ENCODE data around the gene KIF26A. TPM values are rescaled to one million over a fixed set of nuclear protein-coding genes. Genes with fewer than 3 reads are reported as not detected.

Gene KIF26A
- total RNA-seq, 1 donor from 2014 or later: not detected

- intact Hi-C loops (cut with micrococcal nuclease): no loop called here
- Mint-ChIP-seq H3K4me3 (no peak overlapping the region), H3K9me3 (no peaks in the 10 kb centered on the region), H3K27ac (no peak overlapping the region), H3K36me3 (ENCODE audit: low read depth) (no peaks in the 10 kb centered on the region), H3K4me1 (no peaks in the 10 kb centered on the region), H3K27me3 (peaks cover 8% of the 10 kb centered on the region)
- ChIA-PET POLR2A (no interaction called here), CTCF (no interaction called here)
- no peak for TF ChIP-seq CTCF (IDR thresholded peaks at IDR 0.05)
- DNase-seq: no peak
- ATAC-seq (ENCODE audit: low read depth): no peak
These were observed 10.8 kb downstream of the KIF26A start for GRCh38 chr14:104149278-104149595.

- Mint-ChIP-seq H3K27me3 (peaks cover 8% of the 10 kb centered on the region), H3K36me3 (ENCODE audit: low read depth) (no peaks in the 10 kb centered on the region), H3K4me1 (no peaks in the 10 kb centered on the region), H3K4me3 (no peak overlapping the region), H3K9me3 (no peaks in the 10 kb centered on the region), H3K27ac (no peak overlapping the region)
- no peak for DNase-seq
- intact Hi-C loops (cut with micrococcal nuclease): no loop called here
- ChIA-PET CTCF (no interaction called here), POLR2A (no interaction called here)
- TF ChIP-seq CTCF (IDR thresholded peaks at IDR 0.05): no peak
- no peak for ATAC-seq (ENCODE audit: low read depth)
These were observed 11.3 kb downstream of the KIF26A start for GRCh38 chr14:104149617-104150135.

GRCh38 chr14:104150136-104151025, 12.0 kb downstream of the KIF26A start:
- TF ChIP-seq CTCF (IDR thresholded peaks at IDR 0.05): no peak
- CTCF ChIA-PET: no interaction called here
- H3K27ac Mint-ChIP-seq: no peak overlapping the region
- H3K27me3 Mint-ChIP-seq: peaks cover 8% of the 10 kb centered on the region
- H3K4me1 Mint-ChIP-seq: no peaks in the 10 kb centered on the region
- no peak for DNase-seq
- intact Hi-C loops (cut with micrococcal nuclease): no loop called here
- no peaks in the 10 kb centered on the region for H3K36me3 Mint-ChIP-seq (ENCODE audit: low read depth)
- H3K9me3 Mint-ChIP-seq: no peaks in the 10 kb centered on the region
- POLR2A ChIA-PET: no interaction called here
- H3K4me3 Mint-ChIP-seq: no peak overlapping the region
- no peak for ATAC-seq (ENCODE audit: low read depth)

GRCh38 chr14:104151026-104151381, 12.6 kb downstream of the KIF26A start:
- ChIA-PET CTCF (no interaction called here), POLR2A (no interaction called here)
- H3K27ac Mint-ChIP-seq: no peak overlapping the region
- intact Hi-C loops (cut with micrococcal nuclease): no loop called here
- ATAC-seq (ENCODE audit: low read depth): no peak
- DNase-seq: no peak
- no peaks in the 10 kb centered on the region for H3K36me3 Mint-ChIP-seq (ENCODE audit: low read depth)
- H3K4me1 Mint-ChIP-seq: no peaks in the 10 kb centered on the region
- H3K4me3 Mint-ChIP-seq: no peak overlapping the region
- peaks cover 5% of the 10 kb centered on the region for H3K27me3 Mint-ChIP-seq
- no peaks in the 10 kb centered on the region for H3K9me3 Mint-ChIP-seq
- TF ChIP-seq CTCF (IDR thresholded peaks at IDR 0.05): no peak

GRCh38 chr14:104151566-104152245, 13.3 kb downstream of the KIF26A start:
- no peak for TF ChIP-seq CTCF (IDR thresholded peaks at IDR 0.05)
- Mint-ChIP-seq H3K9me3 (no peaks in the 10 kb centered on the region), H3K27ac (no peak overlapping the region), H3K4me1 (no peaks in the 10 kb centered on the region), H3K27me3 (peaks cover 2% of the 10 kb centered on the region), H3K36me3 (ENCODE audit: low read depth) (no peaks in the 10 kb centered on the region), H3K4me3 (no peak overlapping the region)
- CTCF ChIA-PET: no interaction called here
- POLR2A ChIA-PET: no interaction called here
- no peak for DNase-seq
- intact Hi-C loops (cut with micrococcal nuclease): no loop called here
- ATAC-seq (ENCODE audit: low read depth): no peak

All from activated B cell treated with CpG ODN at 0.5 μM for 24 hours (primary cell).